SK-N-SH (cell line): ENCODE data around the gene MARVELD2. TPM values are rescaled to one million over a fixed set of nuclear protein-coding genes. Genes with fewer than 3 reads are reported as not detected.

ENCODE experiments used
- CTCF ChIA-PET: fragments of 300-600, 350-600 bp; formaldehyde crosslinking; extraction: SDS; loops from one replicate; lab custom pipeline; 2021; lab: Yijun Ruan, JAX
- POLR2A ChIA-PET: fragments of 350-600 bp; sonication (Branson Sonifier 250); formaldehyde crosslinking; extraction: SDS; loops from one replicate; lab custom pipeline; 2020; ENCODE audit warnings: antibody characterized with exemption, inconsistent platforms; lab: Yijun Ruan, JAX
- DNase-seq: peaks from one replicate; pipeline ENCODE4 v3.0.0; 2012
- H2AFZ ChIP-seq: fragments of 200-600 bp; sonication (generic); 2 replicates; pipeline ENCODE4 v1.8.1; 2016; ENCODE audit warnings: antibody characterized with exemption, mild to moderate bottlenecking, low read depth
- H3F3A ChIP-seq: fragments of 200-600 bp; sonication (generic); replicated peaks from 2 replicates; pipeline ENCODE3; 2016; ENCODE audit warnings: antibody characterized with exemption, mild to moderate bottlenecking; ENCODE audit not compliant: insufficient read depth
- H3K27ac ChIP-seq, 2 experiments: fragments of 200-500 bp in 1 of 2; fragments of 200-600 bp in 1 of 2; sonication (Bioruptor generic) in 1 of 2; sonication (generic), shearing (Covaris generic) in 1 of 2; 2 replicates each; pipeline versions ENCODE4 v1.5.1 to v1.6.1; 2014 to 2016; ENCODE audit warnings: low read depth in 2 of 2, inconsistent platforms in 1 of 2, low read length in 1 of 2, mild to moderate bottlenecking in 1 of 2, mixed read lengths in 1 of 2
- H3K27me3 ChIP-seq: fragments of 200-600 bp; sonication (generic), shearing (Covaris generic); 2 replicates; pipeline ENCODE4 v1.6.1; 2016; ENCODE audit warnings: mixed run types; ENCODE audit not compliant: insufficient read depth
- H3K36me3 ChIP-seq, 2 experiments: fragments of 200-500 bp in 1 of 2; fragments of 200-600 bp in 1 of 2; sonication (Bioruptor generic) in 1 of 2; sonication (generic) in 1 of 2; replicated peaks in 1 of 2; 2 replicates each; pipeline versions ENCODE3 to v1.5.1; 2014 to 2016; ENCODE audit warnings: low read length in 1 of 2, mild to moderate bottlenecking in 1 of 2; ENCODE audit not compliant: insufficient read depth in 2 of 2, control insufficient read depth in 1 of 2
- H3K4me1 ChIP-seq, 2 experiments: fragments of 200-500 bp in 1 of 2; fragments of 200-600 bp in 1 of 2; sonication (Bioruptor generic) in 1 of 2; sonication (generic), shearing (Covaris generic) in 1 of 2; 2 replicates each; pipeline versions ENCODE4 v1.5.1 to v1.6.1; 2014 to 2016; ENCODE audit warnings: low read depth in 1 of 2, low read length in 1 of 2, mixed run types in 1 of 2; ENCODE audit not compliant: insufficient read depth in 2 of 2, control insufficient read depth in 1 of 2
- H3K4me2 ChIP-seq: fragments of 200-600 bp; sonication (generic), shearing (Covaris generic); 2 replicates; pipeline ENCODE4 v1.6.1; 2017; ENCODE audit warnings: mixed run types
- H3K4me3 ChIP-seq, 2 experiments: fragments of 200-500 bp in 1 of 2; fragments of 200-600 bp in 1 of 2; sonication (Bioruptor generic) in 1 of 2; sonication (generic), shearing (Covaris generic) in 1 of 2; 2 replicates each; pipeline versions ENCODE4 v1.5.1 to v1.8.1; 2014 to 2016; ENCODE audit warnings: low read depth in 2 of 2, inconsistent platforms in 1 of 2, low read length in 1 of 2, mild to moderate bottlenecking in 1 of 2, mixed read lengths in 1 of 2, moderate library complexity in 1 of 2
- H3K79me2 ChIP-seq: fragments of 200-600 bp; sonication (generic); 2 replicates; pipeline ENCODE4 v1.8.1; 2017; ENCODE audit warnings: mild to moderate bottlenecking; ENCODE audit not compliant: insufficient read depth
- H3K9ac ChIP-seq: fragments of 200-600 bp; sonication (generic); 2 replicates; pipeline ENCODE4 v1.6.1; 2017; ENCODE audit warnings: mixed run types
- H3K9me2 ChIP-seq: fragments of 200-600 bp; sonication (generic); 2 replicates; pipeline ENCODE4 v1.6.1; 2017; ENCODE audit warnings: mixed run types
- H3K9me3 ChIP-seq: fragments of 200-600 bp; sonication (generic); 2 replicates; pipeline ENCODE4 v1.6.1; 2017; ENCODE audit warnings: mixed run types, mild to moderate bottlenecking, moderate library complexity
- H4K20me1 ChIP-seq: fragments of 200-600 bp; sonication (generic); 2 replicates; pipeline ENCODE4 v1.6.1; 2017; ENCODE audit warnings: mild to moderate bottlenecking, mixed run types; ENCODE audit not compliant: insufficient read depth
- EP300 ChIP-seq, 2 experiments: IDR thresholded peaks; 2 replicates each; pipeline versions ENCODE4 v1.4.0 to v1.6.1; 2012; ENCODE audit warnings: borderline replicate concordance in 1 of 2, low read depth in 1 of 2, low read length in 1 of 2
- FOXJ3 ChIP-seq: sonication (generic); formaldehyde crosslinking; IDR thresholded peaks from 2 replicates; pipeline ENCODE4 v1.5.1; 2020; ENCODE audit warnings: mild to moderate bottlenecking, missing genetic modification reagents
- FOXM1 ChIP-seq: IDR thresholded peaks from 2 replicates; pipeline ENCODE4 v1.4.0; 2012; ENCODE audit warnings: low read depth, mild to moderate bottlenecking
- GATA2 ChIP-seq: sonication (generic); formaldehyde crosslinking; IDR thresholded peaks from 2 replicates; pipeline ENCODE4 v1.5.0; 2020; ENCODE audit warnings: mild to moderate bottlenecking, missing genetic modification reagents
- JUND ChIP-seq: IDR thresholded peaks from 2 replicates; pipeline ENCODE4 v1.4.0; 2012
- NFIC ChIP-seq: IDR thresholded peaks from 2 replicates; pipeline ENCODE4 v1.4.0; 2012; ENCODE audit warnings: borderline replicate concordance
- NRF1 ChIP-seq: IDR thresholded peaks from 2 replicates; pipeline ENCODE4 v1.6.1; 2012; ENCODE audit warnings: low read depth, mild to moderate bottlenecking, low read length
- POLR2AphosphoS5 ChIP-seq: IDR thresholded peaks from 2 replicates; pipeline ENCODE4 v1.6.1; 2012; ENCODE audit warnings: low read depth, low read length
- RAD21 ChIP-seq: IDR thresholded peaks from 2 replicates; pipeline ENCODE4 v1.6.1; 2012; ENCODE audit warnings: mild to moderate bottlenecking, low read length
- RFX5 ChIP-seq: IDR thresholded peaks from 2 replicates; pipeline ENCODE4 v1.6.1; 2012; ENCODE audit warnings: mild to moderate bottlenecking, improper control_type of control experiment, low read length
- RXRA ChIP-seq: IDR thresholded peaks from 2 replicates; pipeline ENCODE4 v1.4.0; 2012; ENCODE audit warnings: low read depth, mild to moderate bottlenecking, borderline replicate concordance
- SIN3A ChIP-seq: IDR thresholded peaks from 2 replicates; pipeline ENCODE4 v1.6.1; 2012; ENCODE audit warnings: low read depth, mild to moderate bottlenecking, low read length, moderate library complexity, borderline replicate concordance
- TAF1 ChIP-seq: IDR thresholded peaks from 2 replicates; pipeline ENCODE4 v1.6.1; 2012; ENCODE audit warnings: low read depth, mild to moderate bottlenecking, low read length, moderate library complexity, borderline replicate concordance
- TCF12 ChIP-seq: IDR thresholded peaks from 2 replicates; pipeline ENCODE4 v1.4.0; 2012
- YY1 ChIP-seq: IDR thresholded peaks from 2 replicates; pipeline ENCODE4 v1.4.0; 2012; ENCODE audit warnings: low read depth, mild to moderate bottlenecking
- WGBS: methylation state at CpG from one replicate; pipeline ENCODE4 v1.1.6; 2017; ENCODE audit warnings: low lambda C conversion rate; 5-methylcytosine and 5-hydroxymethylcytosine counted together
- polyA plus RNA-seq, 3 experiments: library from polyadenylated mRNA; depleted of rRNA; stranded (reverse); fragments of >200 nt; gene quantifications; 2 replicates each; pipeline ENCODE4 v1.2.3, GENCODE V29; 2012
- TF ChIP-seq, protein P1 (sequence below): fragments of 150-350 bp; IDR thresholded peaks from 2 replicates; pipeline ENCODE4 v1.6.1; 2016; ENCODE audit warnings: mild to moderate bottlenecking, low read depth, low read length
- TF ChIP-seq, protein P2 (sequence below): IDR thresholded peaks from 2 replicates; pipeline ENCODE4 v1.4.0; 2012; ENCODE audit warnings: low read depth
- TF ChIP-seq, protein P3 (sequence below): IDR thresholded peaks from 2 replicates; pipeline ENCODE4 v1.6.1; 2012; ENCODE audit warnings: mild to moderate bottlenecking, low read depth, low read length, moderate library complexity
- TF ChIP-seq, protein P4 (sequence below): IDR thresholded peaks from 2 replicates; pipeline ENCODE4; 2012

The MARVELD2 gene
- polyA plus RNA-seq, 1 of the 3 experiments (the other 2 are of a cell fraction): 0.07 TPM

DNA sequence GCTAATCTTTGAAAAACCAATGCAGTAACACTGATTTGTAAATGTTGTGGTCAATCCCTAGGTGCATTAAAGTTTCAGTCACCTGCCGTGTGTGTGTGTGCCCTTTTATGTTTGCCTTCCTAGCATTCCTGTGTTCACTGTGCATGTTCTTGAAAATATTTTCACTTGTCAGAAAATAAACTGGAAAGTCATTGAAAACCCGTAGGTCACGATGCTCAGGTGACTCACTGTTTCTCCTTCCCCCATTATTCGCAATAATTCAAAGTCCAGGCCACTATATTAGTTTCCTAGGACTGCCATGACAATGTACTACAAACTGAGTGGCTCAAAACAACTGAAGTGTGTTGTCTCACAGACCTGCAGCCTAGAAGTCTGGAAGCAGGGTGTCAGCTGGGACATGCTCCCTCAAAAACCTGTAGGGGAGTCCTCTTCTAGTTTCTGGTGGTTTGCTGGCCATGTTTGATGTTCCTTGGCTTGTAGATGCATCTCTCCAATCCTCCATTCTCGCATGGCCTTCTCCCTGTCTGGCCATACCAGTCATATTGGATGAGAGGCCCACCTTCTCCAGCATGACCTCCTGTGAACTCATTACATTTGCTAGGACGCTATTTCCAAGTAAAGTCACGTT, 29.3 kb downstream of the MARVELD2 start:
- Histone ChIP-seq H3K27me3 (no peaks in the 10 kb centered on the region), H3K4me3 (no peak overlapping the region), H3K9me3 (no peaks in the 10 kb centered on the region), H3K9me2 (0 out of 2 replicates have a peak, but pooled peaks cover 2% of the 10 kb centered on the region), H3K4me1 (no peaks in the 10 kb centered on the region), H4K20me1 (no peaks in the 10 kb centered on the region), H3K27ac (no peak overlapping the region), H3K4me2 (no peak overlapping the region), H3K79me2 (no peaks in the 10 kb centered on the region), H2AFZ (no peak overlapping the region), H3K9ac (no peak overlapping the region), H3K36me3 (no peaks in the 10 kb centered on the region), H3F3A (no peaks in the 10 kb centered on the region)
- POLR2A ChIA-PET: no interaction called here
- CTCF ChIA-PET: interaction anchor here (1.3 kb wide), 1 partner anchor 11 kb away, joined by 3 read pairs; no protein-coding TSS in a partner anchor
- 92% methylated on average over 7 of the region's 7 CpGs for WGBS
- no peak for DNase-seq
- TF ChIP-seq NRF1: no peak
- TF ChIP-seq RXRA: no peak
- TF ChIP-seq SIN3A: no peak
- no peak for TF ChIP-seq TAF1
- TF ChIP-seq, protein P1, sequence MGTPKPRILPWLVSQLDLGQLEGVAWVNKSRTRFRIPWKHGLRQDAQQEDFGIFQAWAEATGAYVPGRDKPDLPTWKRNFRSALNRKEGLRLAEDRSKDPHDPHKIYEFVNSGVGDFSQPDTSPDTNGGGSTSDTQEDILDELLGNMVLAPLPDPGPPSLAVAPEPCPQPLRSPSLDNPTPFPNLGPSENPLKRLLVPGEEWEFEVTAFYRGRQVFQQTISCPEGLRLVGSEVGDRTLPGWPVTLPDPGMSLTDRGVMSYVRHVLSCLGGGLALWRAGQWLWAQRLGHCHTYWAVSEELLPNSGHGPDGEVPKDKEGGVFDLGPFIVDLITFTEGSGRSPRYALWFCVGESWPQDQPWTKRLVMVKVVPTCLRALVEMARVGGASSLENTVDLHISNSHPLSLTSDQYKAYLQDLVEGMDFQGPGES: no peak
- TF ChIP-seq, protein P2, sequence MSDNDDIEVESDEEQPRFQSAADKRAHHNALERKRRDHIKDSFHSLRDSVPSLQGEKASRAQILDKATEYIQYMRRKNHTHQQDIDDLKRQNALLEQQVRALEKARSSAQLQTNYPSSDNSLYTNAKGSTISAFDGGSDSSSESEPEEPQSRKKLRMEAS: no peak
- TF ChIP-seq RFX5: no peak

DNA sequence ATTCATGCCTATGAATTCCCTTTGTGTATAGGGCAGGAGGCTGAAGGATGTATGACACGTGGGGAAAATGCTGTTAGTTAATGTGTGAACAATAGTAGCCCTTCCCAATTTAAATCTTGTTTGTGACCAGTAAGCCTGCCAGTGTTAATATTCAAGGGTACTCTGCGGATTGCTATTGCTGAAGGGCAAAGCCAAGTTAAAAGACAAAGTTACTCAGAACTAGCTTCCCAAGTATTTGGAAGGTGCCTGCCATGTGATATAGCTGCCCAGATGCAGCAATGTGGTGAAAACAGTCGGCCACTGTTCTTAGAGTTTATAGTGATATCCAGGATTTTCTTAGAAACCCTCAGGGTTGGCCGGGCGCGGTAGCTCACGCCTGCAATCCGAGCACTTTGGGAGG, 34.6 kb downstream of the MARVELD2 start:
- H3K27me3 ChIP-seq: no peaks in the 10 kb centered on the region
- H3K4me3 ChIP-seq: no peak overlapping the region
- H3K9ac ChIP-seq: no peak overlapping the region
- H3K9me2 ChIP-seq: no peaks in the 10 kb centered on the region
- no peak overlapping the region for H2AFZ ChIP-seq
- peaks cover 7% of the 10 kb centered on the region for H3F3A ChIP-seq
- no peaks in the 10 kb centered on the region for H4K20me1 ChIP-seq
- H3K27ac ChIP-seq: no peak overlapping the region
- no peaks in the 10 kb centered on the region for H3K79me2 ChIP-seq
- POLR2A ChIA-PET: no interaction called here
- no peaks in the 10 kb centered on the region for H3K4me1 ChIP-seq
- H3K9me3 ChIP-seq: no peaks in the 10 kb centered on the region
- no peak overlapping the region; the same call in 1 of the 2 replicates for H3K4me2 ChIP-seq
- no peak for DNase-seq
- no peaks in the 10 kb centered on the region for H3K36me3 ChIP-seq
- CTCF ChIA-PET: no interaction called here
- WGBS: 86% methylated on average over 8 of the region's 8 CpGs
- TF ChIP-seq TCF12: no peak
- TF ChIP-seq YY1: no peak
- TF ChIP-seq POLR2AphosphoS5: no peak
- TF ChIP-seq JUND: no peak
- TF ChIP-seq, protein P3, sequence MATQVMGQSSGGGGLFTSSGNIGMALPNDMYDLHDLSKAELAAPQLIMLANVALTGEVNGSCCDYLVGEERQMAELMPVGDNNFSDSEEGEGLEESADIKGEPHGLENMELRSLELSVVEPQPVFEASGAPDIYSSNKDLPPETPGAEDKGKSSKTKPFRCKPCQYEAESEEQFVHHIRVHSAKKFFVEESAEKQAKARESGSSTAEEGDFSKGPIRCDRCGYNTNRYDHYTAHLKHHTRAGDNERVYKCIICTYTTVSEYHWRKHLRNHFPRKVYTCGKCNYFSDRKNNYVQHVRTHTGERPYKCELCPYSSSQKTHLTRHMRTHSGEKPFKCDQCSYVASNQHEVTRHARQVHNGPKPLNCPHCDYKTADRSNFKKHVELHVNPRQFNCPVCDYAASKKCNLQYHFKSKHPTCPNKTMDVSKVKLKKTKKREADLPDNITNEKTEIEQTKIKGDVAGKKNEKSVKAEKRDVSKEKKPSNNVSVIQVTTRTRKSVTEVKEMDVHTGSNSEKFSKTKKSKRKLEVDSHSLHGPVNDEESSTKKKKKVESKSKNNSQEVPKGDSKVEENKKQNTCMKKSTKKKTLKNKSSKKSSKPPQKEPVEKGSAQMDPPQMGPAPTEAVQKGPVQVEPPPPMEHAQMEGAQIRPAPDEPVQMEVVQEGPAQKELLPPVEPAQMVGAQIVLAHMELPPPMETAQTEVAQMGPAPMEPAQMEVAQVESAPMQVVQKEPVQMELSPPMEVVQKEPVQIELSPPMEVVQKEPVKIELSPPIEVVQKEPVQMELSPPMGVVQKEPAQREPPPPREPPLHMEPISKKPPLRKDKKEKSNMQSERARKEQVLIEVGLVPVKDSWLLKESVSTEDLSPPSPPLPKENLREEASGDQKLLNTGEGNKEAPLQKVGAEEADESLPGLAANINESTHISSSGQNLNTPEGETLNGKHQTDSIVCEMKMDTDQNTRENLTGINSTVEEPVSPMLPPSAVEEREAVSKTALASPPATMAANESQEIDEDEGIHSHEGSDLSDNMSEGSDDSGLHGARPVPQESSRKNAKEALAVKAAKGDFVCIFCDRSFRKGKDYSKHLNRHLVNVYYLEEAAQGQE: no peak
- no peak for TF ChIP-seq FOXM1
- TF ChIP-seq RXRA: no peak
- no peak for TF ChIP-seq EP300 (IDR thresholded peaks at IDR 0.05; ENCODE audit: borderline replicate concordance in 1 of 2, low read depth in 1 of 2, low read length in 1 of 2)
- TF ChIP-seq FOXJ3 (CRISPR knock-in tag): no peak
- no peak for TF ChIP-seq RAD21
- TF ChIP-seq, protein P2: no peak
- TF ChIP-seq NRF1: no peak
- TF ChIP-seq, protein P4, sequence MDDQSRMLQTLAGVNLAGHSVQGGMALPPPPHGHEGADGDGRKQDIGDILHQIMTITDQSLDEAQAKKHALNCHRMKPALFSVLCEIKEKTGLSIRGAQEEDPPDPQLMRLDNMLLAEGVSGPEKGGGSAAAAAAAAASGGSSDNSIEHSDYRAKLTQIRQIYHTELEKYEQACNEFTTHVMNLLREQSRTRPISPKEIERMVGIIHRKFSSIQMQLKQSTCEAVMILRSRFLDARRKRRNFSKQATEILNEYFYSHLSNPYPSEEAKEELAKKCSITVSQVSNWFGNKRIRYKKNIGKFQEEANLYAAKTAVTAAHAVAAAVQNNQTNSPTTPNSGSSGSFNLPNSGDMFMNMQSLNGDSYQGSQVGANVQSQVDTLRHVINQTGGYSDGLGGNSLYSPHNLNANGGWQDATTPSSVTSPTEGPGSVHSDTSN: no peak
- no peak for TF ChIP-seq NFIC
- TF ChIP-seq, protein P1: no peak
- TF ChIP-seq GATA2 (CRISPR knock-in tag): no peak
